Fibroblast of mammary gland (primary cell): ENCODE results near the gene SLC28A2.

Experiments
- DNase-seq: peaks from one replicate; pipeline ENCODE4 v3.0.0-alpha.2; 2010; ENCODE audit warnings: low read depth
- H3K4me3 ChIP-seq: 2 replicates; pipeline ENCODE4 v1.5.1; 2011; ENCODE audit warnings: low read depth, mild to moderate bottlenecking, low read length, moderate library complexity; ENCODE audit not compliant: control insufficient read depth
- CTCF ChIP-seq: conservative IDR thresholded peaks from 2 replicates; pipeline ENCODE4 v1.5.1; 2011; ENCODE audit warnings: low read depth, low read length, inconsistent platforms; ENCODE audit not compliant: control insufficient read depth, insufficient read depth

Gene SLC28A2

GRCh38 chr15:45326280-45326679, 74.2 kb downstream of the SLC28A2 start:
- DNase-seq: no peak
- H3K4me3 ChIP-seq: no peak overlapping the region
- no peak for TF ChIP-seq CTCF

GRCh38 chr15:45326741-45327140, 74.7 kb downstream of the SLC28A2 start:
- no peak for DNase-seq
- H3K4me3 ChIP-seq: no peak overlapping the region
- no peak for TF ChIP-seq CTCF
